Activated naive CD4-positive, alpha-beta T cell treated with anti-CD3 and anti-CD28 coated beads, Interleukin-2, amount 50 U/mL, for 72 hours (primary cell): ENCODE results near the gene PTCH1. TPM values are rescaled to one million over a fixed set of nuclear protein-coding genes. Genes with fewer than 3 reads are reported as not detected.

Experiments used
- ATAC-seq, 2 donors: fragments of 150-1000 bp; cut with Tn5 transposase; 2 replicates each; pipeline ENCODE4 v1.10.0; 2021; ENCODE audit warnings: mild to moderate bottlenecking in 2 of 2, moderate library complexity in 2 of 2
- DNase-seq, 2 donors: peaks; one replicate each; pipeline ENCODE4 v3.0.0; 2021 to 2022; ENCODE audit warnings: low spot score in 2 of 2
- H3K27ac Mint-ChIP-seq, 2 donors: one replicate each; pipeline ENCODE4 v1.8.0; 2022; ENCODE audit warnings: mild to moderate bottlenecking in 2 of 2, mixed read lengths in 2 of 2
- H3K36me3 Mint-ChIP-seq, 2 donors: one replicate each; pipeline ENCODE4 v1.8.0; 2022; ENCODE audit warnings: mixed read lengths in 2 of 2
- H3K9me3 Mint-ChIP-seq, 2 donors: one replicate each; pipeline ENCODE4 v1.8.0; 2022; ENCODE audit warnings: mixed read lengths in 2 of 2
- total RNA-seq, 2 donors: library from RNA; stranded (reverse); gene quantifications; one replicate each; pipeline ENCODE4 v1.2.3, GENCODE V29; 2022

Gene PTCH1
- 1 to 10 TPM; 2.7 to 7.9 TPM for total RNA-seq

DNA sequence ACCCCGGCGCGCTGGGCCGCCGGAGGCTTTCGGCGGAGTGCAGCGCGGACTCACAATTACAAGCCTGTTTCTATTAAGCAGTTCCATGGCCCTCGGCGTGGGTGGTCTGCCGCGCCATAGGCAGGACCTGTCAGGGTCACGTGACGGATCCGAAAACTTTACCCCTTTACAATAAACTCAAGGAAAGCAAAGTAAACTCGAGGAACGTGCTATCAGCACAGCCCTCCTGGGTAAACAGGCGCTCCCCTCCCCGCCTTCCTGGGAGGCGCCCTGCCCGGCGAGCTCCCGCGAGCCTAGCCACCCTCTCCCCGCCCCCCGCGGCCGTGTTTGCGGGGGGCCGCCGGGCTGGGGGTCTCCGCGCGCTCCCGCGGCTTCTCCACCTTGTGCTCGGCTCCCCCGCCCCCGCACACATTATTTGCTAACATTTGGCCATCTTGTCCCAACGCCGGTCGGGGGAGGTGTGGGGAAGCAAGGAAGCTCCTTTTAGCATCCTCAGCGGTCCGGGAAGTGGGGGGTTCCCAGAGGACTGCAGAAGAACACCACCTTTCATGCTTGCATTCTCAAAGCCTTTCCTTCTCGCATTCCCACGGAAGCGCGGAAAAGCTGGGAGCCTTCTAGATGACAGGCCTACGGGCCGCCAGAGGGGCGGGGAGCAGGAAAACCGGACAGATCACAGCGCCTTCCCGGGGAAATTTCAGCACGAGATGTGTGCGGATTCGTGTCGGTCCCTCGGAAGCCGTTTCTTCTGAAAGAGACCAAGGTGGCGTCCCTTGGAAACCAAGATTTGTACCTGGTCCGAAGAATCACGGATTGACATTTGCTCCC lies at the start of gene PTCH1:
Gene PTCH1 (minus strand): TSS at position 238 of the 825 bp plus-strand sequence.
- H3K36me3 Mint-ChIP-seq = peaks cover 4 to 23% of the 10 kb centered on the region in 2 donors
- DNase-seq (peak in 1 of 2 donors; percentile 38), ATAC-seq (peak; percentile 35 to 58)
- H3K9me3 Mint-ChIP-seq = peaks cover 4 to 8% of the 10 kb centered on the region in 2 donors
- H3K27ac Mint-ChIP-seq = peak within 1 kb of the TSS; percentile 43 to 78

- ATAC-seq = no peak
- no peak for DNase-seq
- H3K36me3 Mint-ChIP-seq = peaks cover 0 to 6% of the 10 kb centered on the region in 2 donors
- no peaks in the 10 kb centered on the region for H3K9me3 Mint-ChIP-seq
- no peak overlapping the region for H3K27ac Mint-ChIP-seq
Observed at GRCh38 chr9:95565982-95566381, 49.2 kb upstream of the PTCH1 start.

DNA sequence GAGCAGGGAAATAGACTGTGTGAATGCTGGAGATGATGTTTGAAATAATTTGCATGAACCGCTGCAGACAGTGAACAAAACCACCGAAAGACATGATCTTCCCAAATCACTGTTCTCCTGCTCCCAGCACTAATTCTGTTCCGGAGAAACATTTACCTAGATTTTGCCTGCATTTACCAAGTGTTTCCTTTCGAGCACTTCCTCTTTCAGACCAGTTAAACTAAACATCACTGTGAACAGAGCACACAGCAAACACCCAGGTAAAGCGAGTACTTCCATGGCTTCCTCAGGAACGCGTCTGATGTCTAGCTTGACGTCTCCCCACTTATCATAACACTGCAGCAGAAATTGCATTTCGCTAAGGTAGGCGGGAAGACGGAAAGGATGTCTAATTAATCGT lies 45.1 kb upstream of the PTCH1 start:
- DNase-seq (no peak), ATAC-seq (no peak)

GRCh38 chr9:95557142-95557541 lies 40.4 kb upstream of the PTCH1 start:
- ATAC-seq (no peak), DNase-seq (no peak)
- Mint-ChIP-seq H3K36me3 (peaks cover 0 to 10% of the 10 kb centered on the region in 2 donors), H3K9me3 (peaks cover 0 to 12% of the 10 kb centered on the region in 2 donors), H3K27ac (no peak overlapping the region)

More for the DNA sequence above, 45.1 kb upstream of the PTCH1 start:
- Mint-ChIP-seq H3K27ac (no peak overlapping the region), H3K9me3 (peaks cover 0 to 6% of the 10 kb centered on the region in 2 donors), H3K36me3 (peaks cover 0 to 6% of the 10 kb centered on the region in 2 donors)

- DNase-seq (no peak), ATAC-seq (no peak)
- Mint-ChIP-seq H3K36me3 (peaks cover 0 to 10% of the 10 kb centered on the region in 2 donors), H3K27ac (no peak overlapping the region), H3K9me3 (peaks cover 0 to 12% of the 10 kb centered on the region in 2 donors)
Observed at GRCh38 chr9:95556521-95556920, 39.8 kb upstream of the PTCH1 start.

- DNase-seq (peak in 1 of 2 donors; percentile 10), ATAC-seq (peak; percentile 50 to 67)
- Mint-ChIP-seq H3K36me3 (peaks cover 0 to 10% of the 10 kb centered on the region in 2 donors), H3K9me3 (peaks cover 0 to 12% of the 10 kb centered on the region in 2 donors), H3K27ac (no peak overlapping the region)
Observed at GRCh38 chr9:95552814-95553546, 36.2 kb upstream of the PTCH1 start.

DNA sequence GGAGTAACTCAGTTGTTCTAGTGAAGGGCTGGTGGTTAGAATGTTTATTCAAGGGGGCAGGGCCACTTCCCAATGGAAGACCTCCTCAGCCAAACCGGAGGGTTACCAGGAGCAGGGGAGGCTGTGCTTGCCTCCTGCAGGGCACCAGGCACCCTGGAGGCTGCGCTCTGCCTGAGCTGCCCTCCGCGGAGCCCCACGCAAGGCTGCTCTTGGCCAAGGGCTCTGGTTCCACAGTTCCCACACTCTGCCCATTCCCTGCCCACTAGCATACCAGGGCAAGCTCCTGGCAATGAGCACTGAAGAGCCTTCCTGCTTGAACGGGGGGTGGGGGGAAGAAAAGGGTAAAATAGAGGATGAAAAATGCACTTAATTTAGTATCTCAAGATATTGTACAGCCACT lies 35.5 kb upstream of the PTCH1 start:
- ATAC-seq (no peak), DNase-seq (no peak)
- Mint-ChIP-seq H3K36me3 (peaks cover 0 to 7% of the 10 kb centered on the region in 2 donors), H3K27ac (no peak overlapping the region), H3K9me3 (peaks cover 0 to 9% of the 10 kb centered on the region in 2 donors)

DNA sequence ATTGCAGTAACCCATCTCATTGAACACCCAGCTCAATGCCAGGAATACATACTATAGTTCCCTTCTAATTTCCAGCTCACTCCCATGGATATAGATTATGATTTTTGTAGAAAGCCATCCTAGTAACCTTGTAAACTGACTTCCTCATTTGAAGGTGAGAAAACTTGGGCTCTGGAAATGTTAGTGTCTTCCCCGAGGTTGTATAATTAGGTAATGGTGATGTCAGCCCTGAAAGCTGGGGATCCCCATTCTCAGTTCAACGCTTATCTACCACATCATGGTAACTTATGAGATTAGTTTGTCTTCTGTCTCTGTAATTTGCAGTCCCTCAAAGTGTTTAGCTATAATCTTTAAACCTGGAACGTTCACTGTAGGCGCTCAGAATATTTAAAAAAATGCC lies 34.6 kb upstream of the PTCH1 start:
- Mint-ChIP-seq H3K36me3 (peaks cover 0 to 4% of the 10 kb centered on the region in 2 donors), H3K27ac (no peak overlapping the region), H3K9me3 (peaks cover 0 to 6% of the 10 kb centered on the region in 2 donors)
- DNase-seq = no peak
- ATAC-seq = no peak

DNA sequence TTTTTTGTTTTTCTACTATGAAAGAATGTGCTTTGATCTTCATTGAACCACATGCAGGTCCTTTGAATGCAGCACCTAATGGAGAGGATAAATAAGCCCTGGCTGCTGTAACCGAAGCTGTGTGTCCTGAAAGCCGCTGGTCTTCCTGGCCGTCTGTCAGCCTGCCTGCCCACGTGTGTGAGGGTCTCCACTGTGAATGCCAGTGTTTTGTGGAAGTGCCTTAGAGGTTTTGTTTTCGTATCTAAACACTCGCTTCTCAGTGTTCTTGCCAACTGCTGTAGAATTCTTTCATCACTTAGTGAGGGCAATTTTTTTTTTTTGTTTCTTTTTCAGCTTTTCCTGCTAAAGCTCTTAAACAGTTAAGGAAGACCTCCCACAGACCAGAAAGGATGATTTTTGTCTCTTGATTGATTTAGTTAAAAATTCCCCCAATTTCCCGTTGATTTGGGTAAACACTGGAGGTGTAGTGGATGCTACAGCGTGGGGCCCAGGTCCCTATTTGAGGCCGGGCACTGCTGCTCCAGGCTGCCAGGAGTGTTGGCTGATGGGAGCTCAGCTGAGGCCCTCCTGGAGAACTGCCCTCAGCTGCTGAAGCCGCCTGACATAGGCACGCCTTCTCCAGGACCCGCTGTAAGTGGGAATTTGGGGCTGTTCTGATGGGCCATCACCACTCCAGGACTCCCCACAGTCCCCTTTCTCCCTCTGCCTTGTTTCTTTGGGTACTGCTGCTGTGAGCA lies 29.2 kb upstream of the PTCH1 start:
- Mint-ChIP-seq H3K36me3 (peaks cover 0 to 5% of the 10 kb centered on the region in 2 donors), H3K9me3 (no peaks in the 10 kb centered on the region), H3K27ac (no peak overlapping the region)
- ATAC-seq (no peak), DNase-seq (no peak)

GRCh38 chr9:95533996-95534680 lies 17.4 kb upstream of the PTCH1 start:
- H3K9me3 Mint-ChIP-seq = no peaks in the 10 kb centered on the region
- no peak for ATAC-seq
- DNase-seq = no peak
- no peaks in the 10 kb centered on the region for H3K36me3 Mint-ChIP-seq
- H3K27ac Mint-ChIP-seq = no peak overlapping the region

GRCh38 chr9:95529910-95530309 lies 13.1 kb upstream of the PTCH1 start:
- no peaks in the 10 kb centered on the region for H3K9me3 Mint-ChIP-seq
- H3K27ac Mint-ChIP-seq = no peak overlapping the region
- no peak for ATAC-seq
- no peak for DNase-seq
- H3K36me3 Mint-ChIP-seq = no peaks in the 10 kb centered on the region

DNA sequence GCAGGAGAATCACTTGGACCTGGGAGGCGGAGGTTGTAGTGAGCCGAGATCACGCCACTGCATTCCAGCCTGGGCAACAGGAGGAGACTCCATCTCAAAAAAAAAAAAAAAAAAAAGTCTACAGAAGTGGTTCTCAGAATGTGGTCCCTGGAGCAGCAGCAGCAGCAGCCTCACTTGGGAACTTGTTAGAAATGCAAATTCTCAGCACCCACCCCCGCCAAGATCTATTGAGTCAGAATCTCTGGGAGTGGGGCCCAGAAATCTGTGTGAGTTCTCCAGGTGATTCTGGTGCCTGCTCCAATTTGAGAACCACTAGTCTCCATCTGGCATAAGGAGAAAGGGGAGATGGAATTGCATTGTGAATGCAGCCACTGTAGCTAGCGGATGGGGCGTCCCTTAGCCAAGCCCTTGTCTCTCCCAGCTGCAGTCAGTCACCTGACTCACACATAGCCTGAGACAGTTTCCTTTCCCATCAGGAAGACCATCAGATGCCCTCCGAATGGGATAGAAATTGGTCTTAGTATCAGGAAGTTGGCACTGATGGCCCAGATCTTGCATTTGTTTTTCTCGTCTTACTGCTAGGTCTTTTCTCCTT lies 12.2 kb upstream of the PTCH1 start:
- no peak overlapping the region for H3K27ac Mint-ChIP-seq
- no peaks in the 10 kb centered on the region for H3K9me3 Mint-ChIP-seq
- no peaks in the 10 kb centered on the region for H3K36me3 Mint-ChIP-seq
- DNase-seq (no peak), ATAC-seq (no peak)

DNA sequence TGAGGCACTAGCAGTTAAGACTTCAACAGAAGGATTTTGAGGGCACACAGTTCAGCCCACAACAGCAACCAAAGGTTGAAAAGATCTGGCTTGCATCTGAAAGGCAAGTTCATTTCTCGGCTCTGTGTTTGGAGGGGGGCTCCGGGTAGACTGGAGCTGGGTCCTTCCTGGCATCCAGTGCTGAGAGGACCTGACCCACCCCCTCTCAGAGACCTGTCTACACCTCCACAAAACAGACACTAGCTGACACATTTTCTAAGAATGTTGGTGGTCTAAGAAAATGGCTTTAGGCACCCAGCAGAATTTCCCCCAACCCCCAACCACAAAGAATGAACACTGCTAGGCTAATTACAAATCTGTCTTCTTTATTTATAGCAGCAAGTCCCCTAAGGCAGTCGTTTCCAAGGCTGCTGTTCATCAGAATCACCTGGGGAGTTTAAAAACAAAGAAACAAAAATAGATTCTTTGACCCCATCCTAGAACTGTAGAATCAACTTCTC lies 6.2 kb upstream of the PTCH1 start:
- Mint-ChIP-seq H3K9me3 (peaks cover 4 to 8% of the 10 kb centered on the region in 2 donors), H3K36me3 (peaks cover 0 to 6% of the 10 kb centered on the region in 2 donors), H3K27ac (no peak overlapping the region)
- DNase-seq = no peak
- no peak for ATAC-seq

DNA sequence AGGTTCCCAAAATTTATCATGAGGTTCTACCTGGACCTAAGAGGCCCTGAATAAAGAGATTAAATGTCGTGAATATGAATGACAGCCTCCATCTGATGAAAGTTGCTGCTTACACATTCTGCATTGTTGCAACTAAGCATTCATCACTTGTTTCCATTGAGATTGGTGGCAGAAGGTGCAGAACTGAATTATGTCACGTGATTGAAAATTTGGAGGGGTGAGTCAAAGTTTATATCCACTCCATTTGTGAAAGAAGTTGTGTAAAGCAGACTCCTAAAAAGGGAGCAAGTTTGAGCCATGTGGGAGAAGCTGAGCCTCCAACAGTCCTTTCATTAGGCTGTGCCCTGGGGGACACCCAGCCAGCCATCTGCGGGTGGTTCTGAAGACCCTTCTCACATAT lies 4.9 kb upstream of the PTCH1 start:
- no peak for DNase-seq
- no peak for ATAC-seq
- peaks cover 0 to 7% of the 10 kb centered on the region in 2 donors for H3K36me3 Mint-ChIP-seq
- peaks cover 4 to 8% of the 10 kb centered on the region in 2 donors for H3K9me3 Mint-ChIP-seq
- no peak overlapping the region for H3K27ac Mint-ChIP-seq

DNA sequence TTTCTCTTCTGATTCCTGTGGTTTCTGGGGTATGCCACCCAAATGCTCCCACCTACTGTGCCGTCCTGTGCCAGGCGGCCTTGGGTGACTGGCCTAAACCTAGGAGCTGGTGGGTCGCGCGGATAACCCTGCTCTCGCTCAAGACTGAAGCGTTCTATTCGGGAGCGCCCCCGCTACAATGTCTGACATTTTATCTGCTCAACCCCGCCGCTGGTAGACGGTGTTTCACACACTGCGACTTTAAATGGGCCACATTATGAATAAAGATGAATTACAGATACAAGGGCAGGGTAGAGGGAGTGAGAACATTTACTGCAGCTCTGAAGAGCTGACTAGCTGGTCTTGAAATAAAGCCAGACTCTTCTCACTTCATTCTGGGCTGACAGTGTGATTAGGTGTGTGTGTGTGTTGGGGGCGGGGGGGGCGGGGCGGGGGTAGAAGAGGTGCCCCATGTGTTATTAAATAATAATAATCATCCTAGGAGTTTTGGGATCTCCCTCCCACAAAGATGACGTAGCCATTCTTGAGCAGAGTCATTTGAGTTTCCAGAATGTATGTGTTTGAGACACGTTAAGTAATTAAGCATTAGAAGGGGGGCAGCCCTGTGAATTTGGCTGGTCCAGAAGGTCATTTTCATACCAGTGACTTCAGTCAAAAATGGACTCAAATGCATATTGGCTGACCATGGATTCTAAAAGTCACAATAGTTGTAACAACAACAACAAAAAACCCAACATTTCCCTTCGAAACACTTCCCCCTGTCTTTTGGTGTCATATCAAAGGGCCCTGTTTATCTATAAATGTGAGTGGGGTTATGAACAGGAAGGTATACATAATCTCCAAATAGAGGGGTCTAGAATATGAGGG lies 1.0 kb upstream of the PTCH1 start:
- Mint-ChIP-seq H3K27ac (no peak overlapping the region), H3K36me3 (peaks cover 0 to 19% of the 10 kb centered on the region in 2 donors), H3K9me3 (peaks cover 4 to 8% of the 10 kb centered on the region in 2 donors)
- DNase-seq = no peak
- no peak for ATAC-seq
